GM18502 (cell line): ENCODE data around the gene KRTAP10-8.
"Not testable (repeated sequence)": the region's sequence is repeated elsewhere in the genome, so short reads cannot be mapped to it uniquely, and the experiment has no call there.

ENCODE experiments used
- ATAC-seq: cut with Tn5 transposase; IDR thresholded peaks from one replicate; pipeline ENCODE4 v1.9.1; 2021; ENCODE audit warnings: mild to moderate bottlenecking; ENCODE audit not compliant: unreplicated experiment, poor library complexity

Gene KRTAP10-8

DNA sequence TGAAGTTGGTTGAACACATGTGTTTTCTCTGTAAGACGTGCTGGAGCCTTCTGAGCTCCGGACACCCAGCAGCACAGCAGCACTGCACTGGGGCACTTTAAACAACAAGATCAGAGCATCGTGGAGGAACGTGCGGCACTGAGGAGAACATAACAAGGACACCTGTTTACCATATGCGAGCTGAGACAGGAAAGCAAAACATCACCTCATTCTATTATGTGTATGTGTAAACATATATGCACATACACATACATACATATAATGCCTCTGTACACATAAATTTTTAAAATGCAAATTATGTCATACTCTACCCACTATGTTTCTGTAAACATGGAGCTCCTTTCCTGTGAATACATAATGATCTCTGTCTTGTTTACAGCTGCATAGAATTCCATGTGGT, 16.4 kb upstream of the KRTAP10-8 start:
- ATAC-seq: no peak

DNA sequence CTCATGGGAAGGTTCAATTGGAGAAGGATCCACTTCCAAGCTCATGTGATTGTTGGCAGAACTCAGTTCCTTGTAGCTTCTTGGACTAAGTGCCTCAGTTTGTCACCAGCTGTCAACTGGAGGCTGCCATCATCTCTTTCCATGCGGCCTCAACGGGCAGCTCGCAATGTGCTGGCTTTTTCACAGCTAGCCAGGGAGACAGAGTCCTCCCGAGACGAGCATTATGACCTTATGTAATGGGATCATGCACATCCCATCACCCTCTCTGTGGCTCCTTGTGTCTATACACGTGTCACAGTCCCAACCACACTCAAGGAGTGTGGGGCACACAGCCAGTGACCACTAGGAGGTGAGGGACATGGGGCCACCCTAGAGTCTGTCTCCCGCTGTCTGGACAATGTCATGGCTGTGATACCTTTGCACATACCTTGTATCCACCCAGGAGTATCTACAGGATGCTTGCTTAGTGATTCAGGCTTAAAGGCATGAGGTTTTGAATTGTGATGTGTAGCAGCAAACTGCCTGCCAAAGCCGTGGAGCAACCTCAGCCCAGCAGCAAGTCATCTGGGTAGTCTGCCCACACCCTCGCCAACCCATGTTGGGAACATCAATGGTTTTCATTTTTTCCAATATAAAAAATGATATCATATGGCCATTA, 15.7 kb upstream of the KRTAP10-8 start:
- ATAC-seq: no peak

DNA sequence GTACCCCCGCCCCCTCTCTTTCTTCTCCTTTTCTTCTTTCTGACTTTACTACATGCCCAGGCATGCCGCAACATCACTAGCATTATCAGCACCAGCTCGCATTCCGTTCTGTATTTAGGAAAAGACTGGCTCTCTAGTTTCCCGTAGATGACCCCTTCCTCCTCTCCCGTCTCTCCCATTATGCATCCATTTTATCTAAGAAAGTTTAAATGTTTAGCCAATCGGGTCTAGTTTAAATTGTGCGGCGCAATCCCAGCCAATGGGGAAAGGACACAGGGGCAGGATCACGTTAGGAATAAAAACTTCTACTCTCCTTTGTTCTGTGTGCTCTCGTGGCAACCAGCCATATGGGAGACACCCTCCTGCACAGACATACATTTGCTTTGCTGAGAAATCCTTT, 13.8 kb upstream of the KRTAP10-8 start:
- no peak for ATAC-seq

DNA sequence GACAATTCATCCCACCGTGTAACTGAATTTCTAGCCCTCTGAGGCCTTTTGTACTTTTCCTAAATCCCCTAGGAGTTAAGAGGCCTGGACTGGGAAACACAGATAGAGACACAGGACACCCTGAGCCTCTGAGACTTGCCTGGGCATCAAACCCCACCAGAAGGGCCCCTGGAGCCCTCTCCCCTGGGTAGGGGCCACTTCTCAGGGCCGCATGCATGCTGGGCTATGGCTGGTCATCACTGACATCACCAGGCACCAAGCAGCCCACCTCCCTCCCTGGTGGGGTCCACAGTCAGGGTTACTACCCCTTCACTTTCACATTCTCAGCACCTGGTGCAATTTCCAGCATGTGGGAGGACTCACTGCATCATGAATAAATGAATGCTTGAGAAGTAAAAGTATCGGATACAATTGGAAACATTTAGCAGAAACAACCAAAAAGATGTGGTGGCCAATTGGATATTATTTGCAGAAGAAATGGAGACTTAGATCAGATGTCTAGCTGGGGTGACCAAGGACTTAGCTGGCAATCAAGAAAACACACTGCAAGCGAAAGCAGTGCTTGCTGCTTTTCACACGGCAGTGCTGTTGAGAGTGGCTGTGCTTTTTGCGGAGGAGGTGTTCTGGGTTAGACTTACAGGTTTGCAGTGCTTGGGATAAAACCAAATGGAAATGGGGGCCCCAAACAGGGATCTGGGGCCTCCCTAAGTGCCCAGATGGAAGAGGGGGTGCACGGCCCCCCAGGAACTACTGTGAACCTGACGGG, 12.4 kb upstream of the KRTAP10-8 start:
- ATAC-seq: no peak

DNA sequence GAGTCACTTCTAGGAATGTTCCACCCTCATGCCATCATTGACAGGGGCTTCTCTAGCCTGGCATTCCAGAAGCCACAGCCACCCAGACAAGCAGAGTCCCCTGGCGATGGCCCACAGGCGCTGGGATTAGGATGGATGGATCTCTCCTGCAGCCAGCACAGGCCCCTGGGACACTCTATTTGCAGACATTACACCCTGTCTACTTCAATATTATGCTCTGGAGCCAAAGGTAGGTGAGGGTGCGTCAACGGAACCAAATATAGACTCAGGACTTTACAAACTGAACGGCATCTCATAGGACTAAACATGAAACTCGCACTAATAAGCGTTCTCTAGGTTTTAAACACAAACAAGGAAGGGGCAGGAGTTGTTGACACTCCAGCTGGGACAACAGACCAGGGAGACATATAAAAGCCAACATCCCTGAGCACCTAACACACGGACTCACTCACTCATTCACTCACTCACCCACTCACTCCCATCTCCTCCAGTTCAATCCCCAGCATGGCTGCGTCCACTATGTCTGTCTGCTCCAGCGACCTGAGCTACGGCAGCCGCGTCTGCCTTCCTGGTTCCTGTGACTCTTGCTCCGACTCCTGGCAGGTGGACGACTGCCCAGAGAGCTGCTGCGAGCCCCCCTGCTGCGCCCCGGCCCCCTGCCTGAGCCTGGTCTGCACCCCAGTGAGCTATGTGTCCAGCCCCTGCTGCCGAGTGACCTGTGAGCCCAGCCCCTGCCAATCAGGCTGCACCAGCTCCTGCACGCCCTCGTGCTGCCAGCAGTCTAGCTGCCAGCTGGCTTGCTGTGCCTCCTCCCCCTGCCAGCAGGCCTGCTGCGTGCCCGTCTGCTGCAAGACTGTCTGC, 11.5 kb upstream of the KRTAP10-8 start, which contains the start of gene KRTAP10-7:
Gene KRTAP10-7 (plus strand): TSS at position 480 of the 861 bp plus-strand sequence. CDS start 25 bp downstream, at position 505.
- not testable (repeated sequence) for ATAC-seq

DNA sequence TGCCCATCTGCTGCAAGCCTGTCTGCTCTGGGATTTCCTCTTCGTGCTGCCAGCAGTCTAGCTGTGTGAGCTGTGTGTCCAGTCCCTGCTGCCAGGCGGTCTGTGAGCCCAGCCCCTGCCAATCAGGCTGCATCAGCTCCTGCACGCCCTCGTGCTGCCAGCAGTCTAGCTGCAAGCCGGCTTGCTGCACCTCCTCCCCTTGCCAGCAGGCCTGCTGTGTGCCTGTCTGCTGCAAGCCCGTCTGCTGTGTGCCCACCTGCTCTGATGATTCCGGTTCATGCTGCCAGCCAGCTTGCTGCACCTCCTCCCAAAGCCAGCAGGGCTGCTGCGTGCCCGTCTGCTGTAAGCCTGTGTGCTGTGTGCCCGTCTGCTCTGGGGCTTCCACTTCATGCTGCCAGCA, 10.8 kb upstream of the KRTAP10-8 start:
- ATAC-seq: not testable (repeated sequence)

DNA sequence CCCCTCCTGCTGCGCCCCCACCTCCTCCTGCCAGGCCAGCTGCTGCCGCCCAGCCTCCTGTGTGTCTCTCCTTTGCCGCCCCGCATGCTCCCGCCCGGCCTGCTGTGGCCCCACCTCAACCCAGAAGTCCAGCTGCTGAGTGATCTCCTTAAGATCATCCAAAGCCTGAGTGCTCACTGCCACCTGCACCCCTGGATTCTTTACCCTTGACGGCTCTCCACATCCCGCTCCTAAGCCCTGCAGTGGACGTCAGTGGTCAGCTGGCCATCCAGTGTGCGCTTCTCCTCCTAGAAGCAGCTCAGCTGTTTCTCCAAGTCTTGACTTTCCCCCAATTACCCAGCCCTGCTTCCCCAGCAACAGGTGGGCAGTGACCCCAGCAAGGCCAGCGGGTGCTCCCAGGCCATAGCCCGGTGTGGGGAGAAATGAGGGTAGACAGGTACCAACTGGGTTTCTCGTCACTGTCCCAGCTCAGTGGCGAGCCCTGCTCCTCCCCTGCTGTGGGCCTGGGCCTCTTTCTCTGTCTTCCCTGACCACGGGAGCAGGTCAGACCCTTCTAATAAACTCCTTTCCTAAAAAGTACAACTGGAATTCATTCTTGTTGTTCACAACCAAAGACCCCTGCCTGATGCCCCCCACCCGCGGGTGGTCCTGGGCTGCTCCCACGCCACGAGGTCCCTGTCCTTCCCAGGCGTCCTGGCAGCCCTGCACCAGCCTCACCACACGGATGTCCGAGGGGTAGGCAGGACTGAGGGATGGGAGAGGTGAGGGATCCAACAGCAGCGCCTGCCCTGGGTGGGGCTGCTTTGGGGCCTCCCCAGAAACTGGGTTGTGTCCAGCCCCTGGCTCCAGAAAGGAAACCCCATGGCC, 10.1 kb upstream of the KRTAP10-8 start:
- ATAC-seq: no peak

DNA sequence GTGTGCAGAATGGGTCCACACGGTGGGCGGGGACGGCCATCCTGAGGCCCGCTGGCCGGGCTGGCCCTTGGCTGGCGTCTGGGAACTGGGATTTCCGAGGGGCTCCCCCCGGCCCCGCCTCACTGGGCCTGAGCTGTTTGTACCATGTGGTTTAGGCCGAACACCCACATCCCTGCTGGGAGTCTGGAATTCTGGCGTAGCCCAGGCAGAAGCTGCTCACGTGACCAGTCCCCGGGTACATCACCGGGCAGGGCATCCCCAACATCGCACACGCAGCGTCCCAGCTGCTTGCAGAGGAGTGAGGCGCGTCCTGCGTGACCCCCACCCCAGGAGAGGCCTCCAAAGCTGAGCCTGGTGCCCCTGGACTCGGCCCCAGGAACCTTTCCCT, 9.4 kb upstream of the KRTAP10-8 start:
- no peak for ATAC-seq

DNA sequence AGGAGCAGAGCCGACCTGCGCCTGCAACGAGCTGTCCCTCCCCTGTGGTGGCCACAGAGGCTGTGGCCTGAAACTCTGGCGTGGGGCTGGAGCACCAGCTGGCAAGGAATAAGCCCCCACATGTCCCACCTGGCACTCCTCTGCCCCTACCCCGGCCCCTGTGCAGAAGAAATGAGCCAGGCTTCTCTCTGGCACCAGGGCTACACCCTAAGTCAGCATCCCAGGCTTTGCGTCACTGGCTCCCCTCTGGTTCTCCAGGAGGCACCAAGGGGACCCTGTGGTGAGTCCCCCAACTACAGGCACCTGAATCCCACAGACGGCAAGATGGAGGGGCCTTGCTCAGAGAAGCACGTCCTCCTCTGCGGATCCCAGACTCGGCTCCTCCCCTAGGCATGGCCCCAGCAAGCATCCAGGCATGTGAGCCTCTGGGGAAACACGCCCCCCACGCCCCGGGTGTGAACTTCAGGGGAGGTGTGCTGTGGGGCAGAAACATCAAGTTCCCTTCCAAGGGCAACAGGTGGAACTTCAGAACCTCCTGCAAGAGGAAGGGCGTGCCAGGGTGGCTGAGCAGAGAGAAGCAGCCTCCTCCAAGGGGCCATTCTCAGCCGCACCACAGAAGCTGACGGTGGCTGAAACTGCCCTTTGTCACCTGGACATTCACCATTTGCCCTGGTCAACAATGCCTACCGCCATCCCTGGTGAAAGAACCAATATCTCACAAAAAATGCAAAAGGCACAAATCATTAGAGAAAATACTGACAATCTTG, 8.6 kb upstream of the KRTAP10-8 start:
- no peak for ATAC-seq

DNA sequence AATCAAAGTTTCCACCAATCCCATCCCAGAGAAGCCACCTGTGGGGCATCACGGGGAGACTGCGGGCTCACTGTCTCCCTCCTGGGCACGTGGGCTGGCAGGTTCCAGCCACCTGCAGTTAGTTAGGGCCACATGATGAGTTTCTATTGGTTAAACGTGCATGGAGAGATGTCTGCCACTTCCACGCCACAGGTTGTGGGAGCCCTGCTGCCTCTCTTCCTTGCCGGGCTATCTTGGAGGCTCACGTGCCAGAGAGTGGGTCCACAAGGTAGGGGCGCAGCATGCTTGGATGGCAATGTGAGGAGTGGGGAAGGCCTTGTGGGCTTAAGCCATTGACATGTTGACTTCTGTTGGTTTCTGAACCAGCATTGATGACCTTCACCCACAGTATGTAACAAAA, 8.0 kb upstream of the KRTAP10-8 start:
- no peak for ATAC-seq

DNA sequence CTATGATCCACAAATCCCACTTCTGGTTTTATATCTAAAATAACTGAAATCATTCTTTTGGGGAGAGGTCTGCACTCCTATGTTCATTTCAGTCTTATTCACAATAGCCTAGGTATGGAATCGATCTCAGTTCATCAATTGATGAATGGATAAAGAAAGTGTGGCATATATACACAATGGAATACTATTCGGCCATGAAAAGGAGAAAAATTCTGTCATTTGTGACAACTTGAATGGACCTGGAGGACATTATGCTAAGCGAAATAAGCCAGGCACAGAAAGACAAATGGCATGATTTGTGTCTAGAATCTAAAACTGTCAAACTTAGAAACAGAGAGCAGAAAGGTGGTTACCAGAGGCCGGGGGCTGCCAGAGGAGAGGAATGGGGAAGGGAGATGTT, 5.4 kb upstream of the KRTAP10-8 start:
- no peak for ATAC-seq

DNA sequence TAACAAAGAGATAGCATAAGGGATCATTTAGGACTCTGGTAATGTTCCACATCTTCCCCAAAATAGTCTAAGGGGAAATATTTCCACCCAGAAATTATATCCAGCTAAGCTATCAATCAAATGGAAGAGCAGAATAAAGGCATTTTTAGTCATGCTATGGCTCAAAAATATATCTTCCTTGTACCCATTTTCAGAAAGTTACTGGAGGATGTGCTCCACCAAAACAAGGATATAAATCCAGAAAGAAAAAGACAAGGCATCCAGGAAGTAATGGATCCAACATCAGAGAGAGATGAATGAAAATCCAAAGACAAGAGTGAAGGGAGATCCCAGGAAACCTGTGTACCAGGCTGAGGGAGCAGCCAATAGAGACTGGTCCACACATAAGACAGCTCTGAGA, 2.7 kb upstream of the KRTAP10-8 start:
- ATAC-seq: no peak

DNA sequence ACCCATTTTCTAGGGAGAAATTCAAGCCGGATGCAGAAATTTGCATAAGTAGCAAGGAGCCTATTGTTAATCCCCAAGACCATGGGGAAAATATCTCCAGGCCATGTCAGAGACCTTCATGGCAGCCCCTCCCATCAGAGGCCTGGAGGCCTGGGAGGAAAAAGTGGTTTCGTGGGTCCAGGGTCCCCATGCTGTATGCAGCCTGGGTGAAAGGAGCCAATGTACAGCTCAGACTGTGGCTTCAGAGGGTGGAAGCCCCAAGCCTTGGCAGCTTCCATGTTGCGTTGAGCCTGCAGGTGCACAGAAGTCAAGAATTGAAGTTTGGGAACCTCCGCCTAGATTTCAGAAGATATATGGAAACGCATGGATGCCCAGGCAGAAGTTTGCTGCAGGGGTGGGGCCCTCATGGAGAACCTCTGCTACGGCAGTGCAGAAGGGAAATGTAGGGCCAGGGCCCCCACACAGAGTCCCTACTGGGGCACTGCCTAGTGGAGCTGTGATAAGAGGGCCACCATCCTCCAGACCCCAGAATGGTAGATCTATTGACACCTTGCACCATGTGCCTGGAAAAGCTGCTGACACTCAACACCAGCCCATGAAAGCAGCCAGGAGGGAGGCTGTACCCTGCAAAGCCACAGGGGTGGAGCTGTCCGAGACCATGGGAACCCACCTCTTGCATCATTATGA, 1.6 kb upstream of the KRTAP10-8 start:
- not testable (repeated sequence) for ATAC-seq

DNA sequence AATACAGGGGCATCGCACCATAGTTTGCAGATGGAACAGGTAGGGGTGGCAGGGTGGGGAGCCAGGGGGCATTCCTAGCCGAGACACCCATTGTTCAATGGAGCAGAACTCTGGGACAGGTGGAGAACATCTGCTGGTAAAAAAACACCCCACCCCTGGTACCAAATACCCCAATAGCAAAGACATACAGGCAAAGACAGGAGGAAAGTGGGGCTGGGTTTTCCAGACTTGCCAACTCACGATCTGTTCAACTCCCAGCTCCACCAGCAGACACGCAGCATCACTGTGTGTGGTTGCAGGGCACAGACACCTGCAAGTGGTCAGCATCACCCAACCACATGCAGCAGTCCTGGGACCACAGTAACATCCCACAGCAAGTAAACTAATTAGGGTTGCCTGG, 328 bp upstream of the KRTAP10-8 start:
- ATAC-seq: no peak

DNA sequence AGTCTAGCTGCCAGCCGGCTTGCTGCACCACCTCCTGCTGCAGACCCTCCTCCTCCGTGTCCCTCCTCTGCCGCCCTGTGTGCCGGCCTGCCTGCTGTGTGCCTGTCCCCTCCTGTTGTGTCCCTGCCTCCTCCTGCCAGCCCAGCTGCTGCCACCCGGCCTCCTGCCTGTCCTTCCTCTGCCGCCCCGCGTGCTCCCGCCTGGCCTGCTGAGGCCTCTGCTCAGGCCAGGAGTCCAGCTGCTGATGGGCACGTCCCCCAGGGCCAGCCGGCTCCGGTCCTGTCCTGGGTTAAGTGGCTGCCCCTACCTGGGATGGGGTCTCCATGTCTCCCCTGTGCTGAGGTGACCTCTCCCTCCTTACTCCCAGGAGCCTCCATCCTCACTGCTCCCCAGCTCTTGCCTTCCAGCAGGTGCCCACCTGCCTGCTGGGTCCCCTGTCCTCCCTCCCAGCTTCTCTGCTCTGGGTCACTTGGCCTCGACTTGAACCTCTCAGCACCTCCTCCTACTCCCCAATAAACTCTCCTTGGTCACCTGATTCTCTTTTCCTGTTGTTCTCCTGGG, 870 bp downstream of the KRTAP10-8 start:
- ATAC-seq: no peak

DNA sequence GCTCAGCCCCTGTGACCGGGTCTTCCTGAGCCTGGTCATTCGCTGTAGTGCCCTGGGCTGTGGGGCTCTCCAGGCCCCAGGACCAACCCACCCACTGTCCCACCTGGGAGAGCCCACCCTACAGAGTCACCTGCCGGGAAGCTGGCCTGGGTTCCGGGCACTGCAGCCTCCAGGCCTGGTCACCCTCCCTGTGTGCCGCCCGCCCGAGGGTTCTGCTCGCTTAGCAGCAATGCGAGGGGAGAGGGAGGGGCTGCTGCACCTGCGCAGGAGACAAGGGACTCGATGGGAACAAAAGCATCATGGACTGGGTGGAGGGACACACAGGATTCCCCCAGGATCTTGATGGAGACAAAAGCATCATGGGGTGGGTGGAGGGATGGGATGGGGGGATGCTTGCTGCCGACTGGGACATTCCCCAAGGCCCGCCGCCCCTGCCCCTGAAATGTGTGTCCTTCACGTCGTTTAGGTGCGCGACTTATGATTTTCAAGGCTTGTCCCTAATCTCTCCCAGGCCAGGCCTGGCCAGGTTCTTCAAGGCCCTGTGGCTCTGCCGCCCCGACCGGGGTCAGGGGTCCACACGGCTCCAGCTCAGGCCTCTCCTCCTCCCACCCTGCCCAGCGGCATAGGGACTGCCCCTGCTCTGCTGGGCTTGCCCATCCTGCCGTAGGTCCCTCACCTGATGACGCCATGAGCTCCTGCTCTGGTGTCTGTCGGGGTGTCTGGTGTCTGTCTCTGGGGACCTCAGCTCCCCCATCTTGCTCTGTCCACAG, 1.7 kb downstream of the KRTAP10-8 start:
- ATAC-seq: no peak

DNA sequence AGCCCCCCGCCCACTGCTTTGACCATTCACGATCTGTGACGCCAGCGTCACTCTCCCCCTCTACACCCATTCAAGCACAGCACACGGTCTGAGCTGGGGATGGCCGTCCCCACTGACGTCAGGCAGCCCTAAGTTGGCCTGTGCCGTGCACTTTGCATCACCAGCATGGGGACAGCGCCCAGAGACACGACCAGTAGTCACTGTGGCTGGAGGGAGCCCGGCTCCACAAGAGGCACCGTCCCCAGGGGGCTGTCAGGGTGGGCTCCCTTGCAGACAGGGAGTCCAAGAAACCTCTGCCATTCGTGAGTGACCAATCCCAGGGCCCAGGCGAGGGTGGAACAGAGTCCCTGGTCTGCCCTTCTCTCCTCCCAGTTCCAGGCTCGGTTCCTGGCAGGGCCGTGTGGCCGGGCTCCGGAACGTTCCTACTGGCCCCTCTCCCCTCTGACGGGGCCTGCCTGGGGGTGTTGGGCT, 2.3 kb downstream of the KRTAP10-8 start:
- no peak for ATAC-seq

DNA sequence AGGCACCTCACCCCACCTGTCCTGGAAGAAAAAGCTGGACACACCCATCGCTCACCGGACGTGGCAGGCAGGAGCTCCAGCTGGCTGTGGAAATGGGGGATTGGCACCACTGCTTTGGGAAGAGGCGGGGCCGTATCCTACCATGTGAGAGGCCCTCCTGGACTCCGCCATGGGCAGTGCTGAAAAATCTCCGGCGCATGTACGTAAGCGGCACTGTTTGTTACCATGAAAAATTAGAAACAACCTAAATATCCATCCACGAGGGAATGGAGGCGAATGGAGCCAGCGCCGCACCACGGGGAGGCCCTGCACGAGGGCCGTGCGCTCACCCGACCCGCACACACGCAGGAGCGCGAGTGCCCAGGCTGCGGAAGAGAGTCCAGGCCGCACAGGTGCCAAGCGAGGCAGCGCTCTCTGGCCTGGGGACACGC, 3.1 kb downstream of the KRTAP10-8 start:
- no peak for ATAC-seq
